Ovary (tissue), 3 donors: ENCODE results near the gene UQCC5.

Experiments used
- CTCF ChIP-seq, 3 donors: fragments of 450-650 bp in 2 of 3; fragments of 200-600 bp in 1 of 3; IDR thresholded peaks; one replicate each; pipeline versions ENCODE4 v1.5.1 to v1.8.0; 2016 to 2022; ENCODE audit warnings: antibody characterized with exemption in 3 of 3, mild to moderate bottlenecking in 1 of 3
- EP300 ChIP-seq: sonication (generic); formaldehyde crosslinking; IDR thresholded peaks from one replicate; pipeline ENCODE4 v1.6.1; 2017; ENCODE audit warnings: antibody characterized with exemption
- POLR2A ChIP-seq: fragments of 450-650 bp; IDR thresholded peaks from one replicate; pipeline ENCODE4 v1.6.1; 2017; ENCODE audit warnings: antibody characterized with exemption, mild to moderate bottlenecking, moderate library complexity
- donor health status: DM: no; HTN: no; CAD: no.

GRCh38 chr3:52532838-52533622 is 3.4 kb upstream of the UQCC5 start:
- TF ChIP-seq CTCF (IDR thresholded peaks at IDR 0.05) (no peak), POLR2A (no peak), EP300 (no peak)
